GM12801 (cell line): ENCODE results near the gene SMAD2.

ENCODE experiments used
- CTCF ChIP-seq: IDR thresholded peaks from one replicate; pipeline ENCODE4 v1.5.1; 2011; ENCODE audit warnings: control low read depth; ENCODE audit not compliant: insufficient read length; ENCODE audit errors: extremely low read depth

The SMAD2 gene

GRCh38 chr18:47815486-47816270 lies 114.8 kb downstream of the SMAD2 start:
- no peak for TF ChIP-seq CTCF

GRCh38 chr18:47809420-47809819 lies 121.0 kb downstream of the SMAD2 start:
- TF ChIP-seq CTCF: no peak

- TF ChIP-seq CTCF: no peak
Observed at GRCh38 chr18:47802802-47803201, 127.7 kb downstream of the SMAD2 start.

GRCh38 chr18:47801817-47802216 lies 128.6 kb downstream of the SMAD2 start:
- TF ChIP-seq CTCF: no peak

- TF ChIP-seq CTCF: no peak
Observed at GRCh38 chr18:47800756-47801155, 129.7 kb downstream of the SMAD2 start.

GRCh38 chr18:47800248-47800647 lies 130.2 kb downstream of the SMAD2 start:
- TF ChIP-seq CTCF: no peak

GRCh38 chr18:47799376-47799775 lies 131.1 kb downstream of the SMAD2 start:
- TF ChIP-seq CTCF: no peak
